Measurements from ENCODE around the gene SLC25A5. TPM values are rescaled to one million over a fixed set of nuclear protein-coding genes. Genes with fewer than 3 reads are reported as not detected.

The SLC25A5 gene
- total RNA-seq, 4 donors from 2014 or later: 165 to 302 (median 209) TPM

- WGBS, 2 donors (ENCODE audit: low coverage in 1 of 2): 25 to 46% methylated on average over 2 of the region's 14 CpGs
- peak; percentile 82 for ATAC-seq
- Histone ChIP-seq H3K27ac (peak overlapping the region in 2 of 4 donors; percentile 23 to 33), H3K4me3 (no peak overlapping the region), H3K4me1 (no peaks in the 10 kb centered on the region), H3K36me3 (no peaks in the 10 kb centered on the region), H3K9me3 (no peaks in the 10 kb centered on the region), H3K27me3 (no peaks in the 10 kb centered on the region)
- TF ChIP-seq CTCF (IDR thresholded peaks at IDR 0.05) (peak in 3 of 4 experiments; percentile 25 to 72 (median 52)), EP300 (IDR thresholded peaks at IDR 0.05) (no peak)
Measured at GRCh38 chrX:119512146-119512800, 44.0 kb downstream of the SLC25A5 start.

GRCh38 chrX:119516157-119516702 lies 48.0 kb downstream of the SLC25A5 start:
- no peaks in the 10 kb centered on the region for H3K36me3 ChIP-seq
- no peaks in the 10 kb centered on the region for H3K27me3 ChIP-seq
- H3K4me3 ChIP-seq: no peak overlapping the region
- H3K9me3 ChIP-seq: no peaks in the 10 kb centered on the region
- peak; percentile 65 for ATAC-seq
- no peak overlapping the region for H3K27ac ChIP-seq
- 8 to 80% methylated on average over 2 of the region's 5 CpGs for WGBS, 2 donors (ENCODE audit: low coverage in 1 of 2)
- TF ChIP-seq POLR2A (IDR thresholded peaks at IDR 0.05): no peak
- TF ChIP-seq POLR2AphosphoS5 (IDR thresholded peaks at IDR 0.05): no peak
- TF ChIP-seq EP300 (IDR thresholded peaks at IDR 0.05): no peak
- TF ChIP-seq CTCF (IDR thresholded peaks at IDR 0.05): peak; percentile 26 to 79 (median 66)
- no peaks in the 10 kb centered on the region for H3K4me1 ChIP-seq

- WGBS, 2 donors (ENCODE audit: low coverage in 1 of 2): 50 to 100% methylated on average over 2 to 3 of the region's 4 CpGs
- no peaks in the 10 kb centered on the region for H3K27me3 ChIP-seq
Measured at GRCh38 chrX:119518371-119518770, 50.1 kb downstream of the SLC25A5 start.

More at GRCh38 chrX:119518371-119518770, 50.1 kb downstream of the SLC25A5 start:
- H3K4me3 ChIP-seq: no peak overlapping the region
- H3K27ac ChIP-seq: no peak overlapping the region
- TF ChIP-seq CTCF (IDR thresholded peaks at IDR 0.05): no peak
- TF ChIP-seq POLR2A (IDR thresholded peaks at IDR 0.05): no peak
- no peak for TF ChIP-seq POLR2AphosphoS5 (IDR thresholded peaks at IDR 0.05)
- no peak for TF ChIP-seq EP300 (IDR thresholded peaks at IDR 0.05)
- no peaks in the 10 kb centered on the region for H3K9me3 ChIP-seq
- H3K36me3 ChIP-seq: no peaks in the 10 kb centered on the region
- H3K4me1 ChIP-seq: no peaks in the 10 kb centered on the region
- ATAC-seq: no peak

Small RNA genes within 50 kb of the gene (small RNA-seq; reads per million reads assigned to genes)
- 0 to 0.25 (median 0.09) reads per million in 4 donors for gene RNU1-67P
- 0 reads per million in 4 donors for gene RNY3P16

Other genes with a start within 250 kb of the SLC25A5 start
- 100 to 1,000 TPM; 114 to 152 (median 139) TPM for gene PGRMC1, start 232.2 kb upstream of the SLC25A5 start, total RNA-seq
- 10 to 100 TPM in 3 of 4 donors, 1 to 10 TPM in 1; 7.9 to 18.0 (median 14.3) TPM for gene SLC25A43, start 69.1 kb upstream of the SLC25A5 start, total RNA-seq
- 10 to 100 TPM; 20.2 to 26.0 (median 22.5) TPM for gene STEEP1, start 97.0 kb downstream of the SLC25A5 start, total RNA-seq
- gene UBE2A, start 106.1 kb downstream of the SLC25A5 start, total RNA-seq: 10 to 100 TPM; 32.2 to 39.7 (median 35.9) TPM
- gene NKRF, start 138.0 kb downstream of the SLC25A5 start, total RNA-seq: 1 to 10 TPM; 5.7 to 9.2 (median 6.0) TPM
- gene SEPTIN6, start 224.7 kb downstream of the SLC25A5 start, total RNA-seq: 10 to 100 TPM; 19.3 to 97.9 (median 40.6) TPM